Small intestine (tissue), 7 donors: Measurements from ENCODE around the gene TNNT3. TPM values are rescaled to one million over a fixed set of nuclear protein-coding genes. Genes with fewer than 3 reads are reported as not detected.

ENCODE experiments used
- DNase-seq, 2 donors: peaks; one replicate each; pipeline versions ENCODE4 v3.0.0 to v3.0.0-alpha.2; 2013
- FAIRE-seq: peaks from 2 replicates; lab custom pipeline; 2012; peaks lifted over from hg19 to GRCh38; lab: Jason Lieb, UNC
- H3K27ac ChIP-seq, 3 donors: one replicate each; pipeline ENCODE4 v1.5.1; 2013; ENCODE audit warnings: low read length in 2 of 3, mild to moderate bottlenecking in 2 of 3, control low read depth in 1 of 3, inconsistent platforms in 1 of 3, low read depth in 1 of 3, moderate library complexity in 1 of 3
- H3K27me3 ChIP-seq, 3 donors: one replicate each; pipeline ENCODE4 v1.6.1; 2013; ENCODE audit warnings: low read length in 3 of 3, inconsistent platforms in 1 of 3; ENCODE audit not compliant: control insufficient read depth in 3 of 3, insufficient read depth in 3 of 3
- H3K36me3 ChIP-seq, 3 donors: one replicate each; pipeline ENCODE4 v1.6.1; 2013; ENCODE audit warnings: low read length in 3 of 3, inconsistent platforms in 1 of 3, low read depth in 1 of 3, mild to moderate bottlenecking in 1 of 3, moderate library complexity in 1 of 3; ENCODE audit not compliant: control insufficient read depth in 3 of 3, insufficient read depth in 2 of 3
- H3K4me1 ChIP-seq, 3 donors: one replicate each; pipeline ENCODE4 v1.6.1; 2013; ENCODE audit warnings: low read length in 2 of 3, inconsistent platforms in 1 of 3, low read depth in 1 of 3, mild to moderate bottlenecking in 1 of 3, moderate library complexity in 1 of 3; ENCODE audit not compliant: control insufficient read depth in 3 of 3, insufficient read depth in 2 of 3
- H3K4me3 ChIP-seq, 3 donors: one replicate each; pipeline ENCODE4 v1.5.1; 2013; ENCODE audit warnings: low read length in 3 of 3, control low read depth in 1 of 3, inconsistent platforms in 1 of 3, low read depth in 1 of 3, mild to moderate bottlenecking in 1 of 3, moderate library complexity in 1 of 3
- H3K9me3 ChIP-seq, 2 donors: one replicate each; pipeline ENCODE4 v1.6.1; 2013; ENCODE audit warnings: low read depth in 1 of 2, low read length in 1 of 2; ENCODE audit not compliant: control insufficient read depth in 2 of 2, insufficient read depth in 1 of 2
- WGBS, 3 donors: extraction: QIAGEN DNeasy Blood & Tissue Kit; methylation state at CpG; one replicate each; pipeline ENCODE4 v1.1.7; 2013; 5-methylcytosine and 5-hydroxymethylcytosine counted together
- polyA plus RNA-seq, 4 donors: library from polyadenylated mRNA; stranded (reverse) in 3 of 4; unstranded in 1 of 4; fragments of 200-250 nt in 3 of 4; fragments of 120-200 nt in 1 of 4; gene quantifications; one replicate each; pipeline versions ENCODE4 v1.2.1 to v1.2.3, GENCODE V29; 2013
- donor health status: healthy with polysubstance abuse.
- donor health status: control.
- donor health status: control.
- donor health status: Bipolar disorder and iron deficiency.
- donor health status: healthy.

Gene TNNT3
- polyA plus RNA-seq, 4 donors, result 0.66 to 17.7 (median 4.4) TPM

DNA sequence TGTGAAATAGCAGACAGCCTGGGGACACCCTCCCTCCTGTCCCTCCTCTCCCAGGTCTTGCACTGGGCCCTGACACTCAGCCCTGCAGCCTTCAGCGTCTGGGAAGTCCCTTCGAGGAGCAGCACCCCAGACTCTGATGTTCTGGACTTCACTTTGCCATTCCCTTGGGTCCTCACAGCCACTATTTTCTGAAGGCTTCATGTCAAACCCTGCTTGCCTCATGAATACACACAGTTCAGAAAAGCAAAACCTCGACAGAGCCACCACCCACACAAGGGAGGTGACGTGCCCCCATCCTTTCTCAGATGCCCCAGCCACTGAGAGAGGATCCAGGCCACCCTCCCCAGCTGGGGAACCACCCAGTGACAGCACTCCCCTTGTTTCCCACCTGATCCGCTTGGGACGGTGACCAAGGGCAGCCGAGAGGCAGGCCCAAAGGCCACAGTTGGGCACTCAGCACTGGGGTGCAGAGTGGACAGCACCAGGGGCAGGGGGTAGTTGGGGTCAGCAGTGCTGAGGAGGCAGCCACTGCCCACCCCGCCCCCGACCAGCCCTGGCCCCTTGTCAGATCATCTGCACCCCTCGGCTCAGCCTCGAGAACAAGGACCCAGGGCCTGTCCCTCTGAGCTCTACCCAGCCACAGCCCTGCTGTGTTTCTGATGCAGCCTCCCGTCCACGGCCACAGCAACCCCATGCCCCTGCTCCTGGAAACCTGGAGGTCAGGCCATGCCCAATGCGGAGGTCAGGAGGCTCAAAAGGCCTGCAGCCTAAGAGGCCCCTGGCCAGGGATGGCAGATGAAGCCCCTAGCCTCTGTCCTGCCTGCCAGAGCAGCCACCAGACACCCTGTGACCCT, 3.1 kb upstream of the TNNT3 start:
- 60 to 79% (median 69%) methylated on average over 13 to 14 of the region's 14 CpGs for WGBS, 3 donors
- H3K4me3 ChIP-seq, result no peak overlapping the region
- FAIRE-seq (no peak), DNase-seq (no peak)
- H3K36me3 ChIP-seq, result no peaks in the 10 kb centered on the region
- H3K4me1 ChIP-seq, result no peaks in the 10 kb centered on the region
- H3K27me3 ChIP-seq, result no peaks in the 10 kb centered on the region
- no peaks in the 10 kb centered on the region for H3K9me3 ChIP-seq
- no peak overlapping the region for H3K27ac ChIP-seq

DNA sequence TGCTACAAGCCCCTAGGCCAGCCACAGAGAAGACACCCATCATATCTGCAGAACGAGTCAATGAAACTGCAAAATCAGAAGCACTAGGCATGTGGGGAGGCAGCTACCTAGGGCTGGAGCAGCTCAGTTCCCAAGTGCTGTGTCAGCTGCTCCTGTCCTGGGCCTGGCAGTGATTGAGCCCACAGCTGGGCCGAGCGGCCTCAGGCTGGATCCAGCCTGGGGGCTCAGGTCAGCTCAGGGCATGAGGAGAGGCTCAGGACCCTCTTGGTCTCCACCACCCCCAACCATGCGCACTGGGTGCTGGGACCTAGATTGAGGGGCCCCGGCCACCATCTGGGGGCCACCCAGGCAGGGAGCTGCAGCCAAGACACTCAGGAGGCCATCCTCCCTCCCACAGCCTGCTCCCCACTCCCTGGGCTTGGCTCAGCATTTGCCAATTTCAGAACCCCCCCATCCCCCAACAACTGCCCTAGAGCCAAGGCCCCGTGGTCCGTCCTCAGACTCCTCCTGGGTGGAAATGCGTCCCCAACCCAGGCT, 2.4 kb upstream of the TNNT3 start:
- WGBS, 3 donors, result 60 to 66% (median 63%) methylated on average over 6 to 8 of the region's 8 CpGs
- Histone ChIP-seq H3K36me3 (no peaks in the 10 kb centered on the region), H3K4me3 (no peak overlapping the region), H3K4me1 (no peaks in the 10 kb centered on the region), H3K9me3 (no peaks in the 10 kb centered on the region), H3K27me3 (no peaks in the 10 kb centered on the region), H3K27ac (no peak overlapping the region)
- no peak for DNase-seq
- no peak for FAIRE-seq

DNA sequence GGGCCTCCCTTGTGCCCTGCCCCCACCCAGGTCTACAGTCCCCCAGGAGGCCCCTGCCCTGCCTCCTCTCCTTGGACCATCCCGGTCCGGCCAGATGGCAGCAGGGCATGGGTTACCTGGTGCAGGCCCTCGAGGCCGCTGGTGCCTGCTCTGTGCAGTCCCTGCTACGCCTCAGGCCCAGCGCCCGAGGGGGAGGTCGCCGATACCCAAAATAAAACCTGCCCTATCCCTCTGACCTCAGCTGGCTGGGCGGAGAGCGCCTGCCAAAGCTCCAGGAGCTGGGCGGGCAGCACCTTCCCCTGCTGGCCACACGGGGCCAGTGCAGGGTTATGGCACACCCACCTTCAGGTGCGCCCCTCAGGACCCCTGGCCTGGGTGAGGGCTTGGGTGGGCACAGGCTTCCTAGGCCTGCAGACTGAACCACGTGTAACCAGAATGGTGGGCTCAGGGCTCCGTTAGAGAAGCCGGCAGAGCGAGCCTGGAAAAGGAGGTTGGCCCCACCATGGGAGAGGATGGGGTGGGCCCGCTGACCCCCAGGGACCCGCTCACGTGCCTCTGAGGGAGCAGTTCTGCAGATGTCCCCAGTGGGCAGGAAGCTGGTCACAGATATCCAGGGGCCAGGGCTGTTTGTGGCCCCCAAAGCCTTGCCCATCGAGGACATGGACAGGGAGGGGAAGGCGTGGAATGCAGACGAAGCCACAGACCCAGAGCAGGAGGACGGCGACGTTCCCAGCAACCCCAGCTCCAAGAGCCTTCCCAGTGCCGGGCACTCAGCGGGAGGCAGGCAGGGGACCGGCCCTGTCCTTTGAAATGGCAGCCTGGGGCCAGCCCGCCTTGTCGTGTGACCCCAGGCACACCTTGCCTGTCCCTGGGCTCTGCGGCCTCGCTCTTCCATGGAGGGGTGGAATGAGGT, 1.7 kb upstream of the TNNT3 start:
- Histone ChIP-seq H3K27me3 (no peaks in the 10 kb centered on the region), H3K4me1 (no peaks in the 10 kb centered on the region), H3K9me3 (no peaks in the 10 kb centered on the region), H3K4me3 (no peak overlapping the region), H3K36me3 (no peaks in the 10 kb centered on the region), H3K27ac (no peak overlapping the region)
- FAIRE-seq, result no peak
- DNase-seq, result no peak
- WGBS, 3 donors, result 58 to 72% (median 61%) methylated on average over 28 to 34 of the region's 34 CpGs

- DNase-seq (peak in 1 of 2 donors; percentile 13), FAIRE-seq (no peak)
- H3K4me3 ChIP-seq, result no peak overlapping the region
- no peak overlapping the region for H3K27ac ChIP-seq
- no peaks in the 10 kb centered on the region for H3K36me3 ChIP-seq
- no peaks in the 10 kb centered on the region for H3K9me3 ChIP-seq
- no peaks in the 10 kb centered on the region for H3K27me3 ChIP-seq
- H3K4me1 ChIP-seq, result no peaks in the 10 kb centered on the region
- WGBS, 3 donors, result 62 to 84% (median 71%) methylated on average over 25 to 29 of the region's 29 CpGs
These were observed 827 bp upstream of the TNNT3 start for GRCh38 chr11:1918436-1919315.

- Histone ChIP-seq H3K27me3 (no peaks in the 10 kb centered on the region), H3K36me3 (no peaks in the 10 kb centered on the region), H3K27ac (no peak overlapping the region), H3K9me3 (no peaks in the 10 kb centered on the region), H3K4me1 (no peaks in the 10 kb centered on the region), H3K4me3 (no peak overlapping the region)
- 83 to 90% (median 84%) methylated on average over 23 to 25 of the region's 25 CpGs for WGBS, 3 donors
- no peak for FAIRE-seq
- DNase-seq, result no peak
These were observed 815 bp downstream of the TNNT3 start for GRCh38 chr11:1920128-1920908.

DNA sequence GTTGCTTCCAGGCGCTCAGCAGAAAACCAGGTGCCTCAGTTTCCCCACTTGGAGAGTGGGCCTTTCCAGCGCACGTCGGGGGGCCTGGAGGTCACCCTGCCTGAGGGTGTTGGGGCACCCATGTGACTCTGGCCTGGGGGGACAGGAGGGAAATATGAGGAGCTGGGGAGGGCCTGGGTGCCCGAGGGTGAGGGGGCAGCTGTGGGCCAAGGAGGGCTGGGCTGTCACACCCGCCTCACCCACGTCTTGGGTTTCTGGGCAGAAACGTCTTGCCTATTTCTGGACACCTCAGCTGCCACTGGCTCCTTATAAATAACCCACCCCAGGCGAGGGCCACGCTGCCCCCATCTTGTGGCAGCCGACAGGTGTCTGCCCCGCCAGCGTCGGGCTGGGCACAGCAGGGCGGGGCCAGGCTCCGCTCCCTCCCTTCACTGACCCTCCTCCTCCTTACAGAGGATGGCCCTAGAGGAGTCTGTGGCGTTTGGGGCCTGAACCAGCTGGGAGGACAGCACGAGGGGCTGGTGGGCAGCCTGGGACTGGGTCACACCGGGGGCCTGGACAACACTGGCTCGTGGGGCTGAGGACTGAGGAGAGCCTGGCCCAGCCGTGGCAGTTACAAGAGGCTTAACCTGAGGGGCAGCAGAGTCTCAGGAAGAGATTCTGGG, 1.5 kb downstream of the TNNT3 start:
- WGBS, 3 donors, result 27 to 66% (median 40%) methylated on average over 20 to 21 of the region's 21 CpGs
- no peaks in the 10 kb centered on the region for H3K36me3 ChIP-seq
- no peaks in the 10 kb centered on the region for H3K9me3 ChIP-seq
- H3K27ac ChIP-seq, result peak overlapping the region in 1 of 3 donors; percentile 22
- DNase-seq (no peak), FAIRE-seq (no peak)
- no peaks in the 10 kb centered on the region for H3K4me1 ChIP-seq
- H3K27me3 ChIP-seq, result no peaks in the 10 kb centered on the region
- H3K4me3 ChIP-seq, result no peak overlapping the region

GRCh38 chr11:1921574-1922141, 2.2 kb downstream of the TNNT3 start:
- 59 to 68% (median 61%) methylated on average over 18 of the region's 18 CpGs for WGBS, 3 donors
- DNase-seq (no peak), FAIRE-seq (no peak)
- H3K9me3 ChIP-seq, result no peaks in the 10 kb centered on the region
- H3K27me3 ChIP-seq, result no peaks in the 10 kb centered on the region
- no peak overlapping the region for H3K4me3 ChIP-seq
- no peaks in the 10 kb centered on the region for H3K4me1 ChIP-seq
- H3K27ac ChIP-seq, result peak overlapping the region in 1 of 3 donors; percentile 22
- no peaks in the 10 kb centered on the region for H3K36me3 ChIP-seq
